ACHN (cell line): ENCODE results near the gene CASKIN1.

ENCODE experiments used
- DNase-seq: peaks from one replicate; pipeline ENCODE4 v3.0.0-alpha.2; 2015
- in situ Hi-C: cut with HindIII; loops from 2 replicates; pipeline ENCODE4 v1.10.0; 2017; ENCODE audit warnings: low sequenced_read_pairs, low pct_ligation_motif_present, low pct_unique_long_range_greater_than_20kb

Gene CASKIN1

DNA sequence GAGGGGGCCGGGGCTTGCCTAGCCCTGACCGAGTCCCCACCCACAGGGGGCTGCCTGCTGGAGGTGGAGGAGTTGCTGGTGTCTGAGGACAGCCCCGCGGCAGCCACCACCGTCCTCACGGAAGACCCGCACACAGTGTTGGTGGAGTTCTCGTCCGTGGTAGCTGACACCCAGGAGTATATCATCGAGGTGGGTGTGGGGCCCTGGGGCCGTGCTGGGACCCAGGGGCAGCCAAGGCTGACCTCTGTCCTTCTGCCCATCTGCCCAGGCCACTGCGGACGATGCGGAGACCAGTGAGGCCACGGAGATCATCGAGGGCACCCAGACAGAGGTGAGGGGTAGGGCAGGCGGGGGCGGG, 38.4 kb upstream of the CASKIN1 start:
- in situ Hi-C loops, result no loop called here
- DNase-seq, result no peak

DNA sequence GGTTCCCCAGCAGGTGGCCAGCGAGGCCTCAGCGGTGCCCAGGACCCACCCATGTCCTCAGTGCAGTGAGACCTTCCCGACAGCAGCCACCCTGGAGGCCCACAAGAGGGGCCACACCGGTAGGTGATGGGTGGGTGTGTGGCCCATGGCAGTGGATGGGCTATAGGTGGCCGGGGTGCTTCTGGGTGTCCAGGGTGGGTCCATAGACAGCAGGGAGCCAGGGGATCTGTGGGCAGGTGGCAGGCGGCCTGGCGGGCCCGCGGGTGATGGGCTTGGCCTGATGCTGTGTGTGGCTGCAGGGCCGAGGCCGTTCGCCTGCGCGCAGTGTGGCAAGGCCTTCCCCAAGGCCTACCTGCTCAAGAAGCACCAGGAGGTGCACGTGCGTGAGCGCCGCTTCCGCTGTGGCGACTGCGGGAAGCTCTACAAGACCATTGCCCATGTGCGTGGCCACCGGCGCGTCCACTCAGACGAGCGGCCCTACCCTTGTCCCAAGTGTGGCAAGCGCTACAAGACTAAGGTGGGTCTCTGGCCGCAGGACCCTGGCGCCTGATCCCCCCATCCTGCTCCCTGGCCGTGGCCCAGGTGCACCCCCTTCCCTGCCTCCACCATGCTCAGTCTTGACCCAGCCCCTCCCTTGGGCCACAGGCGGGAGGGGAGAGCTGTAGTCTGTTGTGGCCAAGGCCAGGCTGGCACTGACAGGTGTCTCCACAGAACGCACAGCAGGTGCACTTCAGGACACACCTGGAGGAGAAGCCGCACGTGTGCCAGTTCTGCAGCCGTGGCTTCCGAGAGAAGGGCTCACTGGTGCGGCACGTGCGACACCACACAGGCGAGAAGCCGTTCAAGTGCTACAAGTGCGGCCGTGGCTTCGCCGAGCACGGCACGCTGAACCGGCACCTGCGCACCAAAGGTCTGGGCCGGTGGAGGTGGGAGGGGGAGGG, 37.7 kb upstream of the CASKIN1 start:
- DNase-seq, result no peak
- in situ Hi-C loops, result no loop called here

DNA sequence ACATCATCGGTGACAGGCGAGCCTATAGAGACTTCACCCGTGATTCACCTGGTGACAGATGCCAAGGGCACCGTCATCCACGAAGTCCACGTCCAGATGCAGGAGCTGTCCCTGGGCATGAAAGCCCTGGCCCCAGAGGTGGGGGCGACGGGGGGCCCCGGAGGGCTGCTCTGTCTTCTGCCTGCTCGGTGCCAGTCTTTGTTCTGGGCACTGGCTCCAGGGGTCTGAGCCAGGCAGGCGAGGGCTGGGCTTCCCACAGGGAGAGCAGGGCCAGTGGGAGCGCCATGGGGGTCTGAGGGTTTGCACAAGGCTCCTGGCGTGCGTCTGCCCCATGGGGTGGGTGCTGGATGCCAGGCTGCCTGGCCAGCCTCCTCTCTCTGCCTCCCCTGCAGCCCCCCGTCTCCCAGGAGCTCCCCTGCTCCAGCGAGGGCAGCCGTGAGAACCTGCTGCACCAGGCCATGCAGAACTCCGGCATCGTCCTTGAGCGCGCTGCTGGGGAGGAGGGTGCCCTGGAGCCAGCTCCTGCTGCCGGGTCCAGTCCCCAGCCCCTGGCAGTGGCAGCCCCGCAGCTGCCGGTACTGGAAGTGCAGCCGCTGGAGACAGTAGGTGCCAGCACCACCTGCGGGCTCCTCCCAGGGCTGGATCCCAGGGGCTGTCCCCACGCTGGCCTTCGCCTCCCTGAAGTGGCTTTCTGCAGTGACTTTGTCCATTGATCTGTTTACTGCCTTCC, 36.8 kb upstream of the CASKIN1 start:
- in situ Hi-C loops, result no loop called here
- no peak for DNase-seq

DNA sequence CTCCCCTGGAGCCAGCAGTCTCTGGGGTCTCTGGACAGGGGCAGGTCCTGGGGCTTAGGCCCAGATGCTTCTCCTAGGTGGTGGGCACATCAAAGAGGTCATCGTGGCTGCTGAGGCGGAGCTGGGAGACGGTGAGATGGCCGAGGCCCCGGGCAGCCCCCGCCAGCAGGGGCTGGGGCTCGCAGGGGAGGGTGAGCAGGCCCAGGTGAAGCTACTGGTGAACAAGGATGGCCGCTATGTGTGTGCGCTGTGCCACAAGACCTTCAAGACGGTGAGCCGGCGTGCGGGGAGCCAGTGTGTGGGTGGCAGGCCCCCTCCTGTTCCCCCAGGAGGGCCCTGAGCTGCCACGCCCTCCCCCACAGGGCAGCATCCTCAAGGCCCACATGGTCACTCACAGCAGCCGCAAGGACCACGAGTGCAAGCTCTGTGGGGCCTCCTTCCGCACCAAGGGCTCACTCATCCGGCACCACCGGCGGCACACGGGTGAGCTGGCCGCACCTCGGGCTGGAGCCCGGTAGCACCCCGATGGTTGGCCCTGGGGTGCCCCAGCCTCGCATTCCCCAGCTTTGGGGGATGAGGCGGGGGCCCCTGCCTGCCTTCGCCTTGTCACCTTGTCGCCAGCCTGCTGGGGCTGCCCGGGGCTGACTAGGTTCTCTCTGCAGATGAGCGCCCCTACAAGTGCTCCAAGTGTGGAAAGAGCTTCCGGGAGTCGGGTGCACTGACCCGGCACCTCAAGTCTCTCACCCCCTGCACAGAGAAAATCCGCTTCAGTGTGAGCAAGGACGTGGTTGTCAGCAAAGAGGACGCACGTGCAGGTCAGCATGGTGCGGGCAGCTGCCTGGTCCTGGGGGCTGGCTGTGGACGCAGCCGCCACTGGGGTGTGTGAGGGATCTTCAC, 35.9 kb upstream of the CASKIN1 start:
- DNase-seq, result no peak
- in situ Hi-C loops, result no loop called here

DNA sequence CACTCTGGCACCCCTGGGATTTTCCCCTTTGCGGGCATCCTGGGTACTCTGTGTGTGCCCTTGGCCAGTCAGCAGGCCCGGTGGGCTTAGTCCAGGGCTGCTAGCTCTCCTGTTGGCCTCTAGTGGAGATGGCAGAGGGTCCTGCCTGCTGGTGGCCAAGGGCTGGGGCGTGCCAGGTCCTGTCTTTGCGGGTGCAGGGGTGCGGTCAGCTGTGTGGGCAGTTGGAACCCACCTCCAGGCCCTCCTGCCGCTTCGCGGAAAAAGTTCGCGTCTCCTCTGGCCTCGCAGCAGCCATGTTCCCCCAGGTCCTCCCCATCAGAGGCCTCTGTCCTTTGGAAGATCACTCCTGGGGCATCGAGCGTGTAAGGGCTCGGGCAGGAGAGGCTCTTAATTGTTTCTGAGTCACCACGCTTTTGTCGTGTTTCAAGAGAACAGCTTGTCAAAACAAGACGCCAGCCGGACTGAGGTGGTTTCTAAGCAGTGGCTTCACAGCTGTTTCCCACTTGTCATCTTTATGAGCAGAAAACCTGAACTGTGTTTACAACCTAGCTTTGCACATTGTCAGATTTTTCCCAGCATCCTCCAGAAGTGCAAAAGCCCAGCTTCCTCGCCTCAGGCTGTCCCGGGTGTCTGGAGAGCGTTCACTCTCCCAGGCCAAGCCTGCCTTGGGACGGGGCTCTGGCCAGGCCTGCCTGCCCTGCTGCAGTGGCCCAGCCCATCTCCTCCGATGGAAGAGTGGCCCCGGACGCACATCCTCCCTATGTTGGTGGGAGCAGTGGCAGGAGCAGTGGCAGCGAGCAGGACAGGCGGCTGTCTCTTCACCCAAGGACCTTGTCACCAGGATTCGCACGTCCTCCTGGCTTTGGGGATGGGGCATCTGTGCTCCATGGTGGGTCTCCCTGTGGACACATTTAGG, 34.9 kb upstream of the CASKIN1 start:
- in situ Hi-C loops, result no loop called here
- DNase-seq, result no peak

DNA sequence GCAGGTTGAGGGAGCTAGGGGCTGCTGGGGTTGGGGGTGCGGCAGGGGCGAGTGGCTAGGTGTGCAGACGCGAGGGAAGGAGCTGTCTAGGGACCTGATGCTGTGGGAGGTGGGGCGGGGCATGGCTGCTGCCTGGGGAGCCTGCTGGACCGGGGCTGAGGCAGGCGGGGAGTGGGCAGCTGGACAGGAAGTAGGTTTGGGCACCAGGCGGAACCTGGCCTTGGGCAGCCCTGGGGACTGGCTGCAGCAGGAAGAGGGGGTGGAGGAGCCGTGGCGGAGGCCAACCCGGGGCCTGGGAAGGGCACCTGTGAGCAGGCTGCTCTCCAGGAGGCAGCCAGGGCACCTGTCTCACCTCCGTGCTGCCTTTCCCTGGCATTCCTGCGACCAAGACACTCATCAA, 34.0 kb upstream of the CASKIN1 start:
- in situ Hi-C loops, result no loop called here
- DNase-seq, result no peak

DNA sequence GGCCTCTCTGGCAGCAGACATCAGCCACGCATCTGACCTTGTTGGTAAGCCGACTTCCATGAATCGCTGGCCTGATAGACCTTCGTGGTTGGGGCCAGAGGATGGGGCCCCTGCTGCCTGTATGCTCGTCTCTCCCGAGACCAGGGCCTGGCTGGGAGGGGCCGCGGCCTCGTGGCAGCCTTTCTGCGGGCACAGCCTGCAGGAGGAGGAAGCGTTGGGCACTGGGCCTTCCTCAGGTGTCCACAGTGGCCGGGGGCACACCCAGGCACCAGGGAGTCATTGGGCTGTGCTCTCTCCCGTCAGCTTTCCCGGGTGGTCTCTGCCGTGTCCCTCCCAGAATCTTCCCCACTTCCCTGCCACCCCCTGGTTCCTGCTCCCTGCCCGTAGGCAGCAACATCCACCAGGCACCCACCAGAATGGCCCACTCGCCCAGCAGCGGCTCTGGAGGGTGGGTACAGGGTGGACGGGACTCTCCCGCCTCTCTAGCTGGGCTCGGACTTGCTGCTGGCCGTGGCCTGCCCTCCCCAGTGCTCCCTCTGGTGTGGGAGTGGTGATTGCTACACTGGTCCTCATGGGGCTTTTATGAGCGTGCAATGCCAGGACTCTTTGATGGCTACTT, 33.3 kb upstream of the CASKIN1 start:
- in situ Hi-C loops, result no loop called here
- no peak for DNase-seq

DNA sequence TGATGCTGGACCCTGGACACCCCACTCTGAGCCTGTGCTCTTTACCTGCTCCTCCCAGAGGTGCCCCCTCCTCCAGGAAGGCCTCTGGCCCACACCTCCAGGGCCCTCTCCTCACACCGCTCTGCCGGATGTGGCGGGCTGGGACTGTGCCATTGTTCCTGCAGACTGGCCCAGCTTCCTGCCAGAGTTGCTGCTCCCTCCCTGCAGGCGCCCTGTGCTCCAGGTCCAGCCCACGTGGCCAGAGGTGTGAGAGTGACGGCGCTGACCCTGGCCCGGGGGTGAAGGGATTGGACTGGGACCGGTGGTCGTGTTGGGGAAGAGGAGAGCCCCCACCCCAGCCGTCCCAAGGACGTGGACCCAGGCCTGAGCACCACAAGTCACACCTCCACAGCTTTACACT, 32.7 kb upstream of the CASKIN1 start:
- DNase-seq, result no peak
- in situ Hi-C loops, result no loop called here

DNA sequence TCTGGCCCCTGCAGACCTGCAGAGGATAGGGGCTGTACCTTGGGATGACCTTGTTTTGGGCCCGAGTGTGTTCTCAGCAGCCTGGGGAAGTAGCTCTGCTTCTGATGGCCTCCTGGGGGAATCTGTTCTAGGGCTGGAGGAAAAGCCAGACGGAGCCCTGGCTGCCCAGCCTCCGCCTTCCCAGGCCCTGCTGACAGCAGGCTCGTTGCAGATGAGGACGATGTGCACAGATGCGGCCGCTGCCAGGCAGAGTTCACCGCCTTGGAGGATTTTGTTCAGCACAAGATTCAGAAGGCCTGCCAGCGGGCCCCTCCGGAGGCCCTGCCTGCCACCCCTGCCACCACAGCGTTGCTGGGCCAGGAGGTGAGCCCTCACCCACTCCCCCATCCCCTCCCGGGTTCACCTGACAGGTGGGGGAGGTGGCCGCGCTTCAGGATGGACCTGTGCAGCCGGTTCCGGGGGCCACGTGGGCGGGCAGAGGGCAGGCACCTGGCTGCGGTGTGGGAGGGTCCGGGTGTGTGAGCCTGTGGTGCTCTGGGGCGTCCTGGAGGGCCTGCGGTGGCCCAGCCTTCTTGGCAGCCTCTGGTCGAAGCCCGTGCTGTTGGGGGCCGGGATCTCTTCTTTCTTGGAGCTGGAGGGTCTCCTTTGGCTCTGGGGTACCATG, 31.9 kb upstream of the CASKIN1 start:
- in situ Hi-C loops, result no loop called here
- DNase-seq, result no peak

DNA sequence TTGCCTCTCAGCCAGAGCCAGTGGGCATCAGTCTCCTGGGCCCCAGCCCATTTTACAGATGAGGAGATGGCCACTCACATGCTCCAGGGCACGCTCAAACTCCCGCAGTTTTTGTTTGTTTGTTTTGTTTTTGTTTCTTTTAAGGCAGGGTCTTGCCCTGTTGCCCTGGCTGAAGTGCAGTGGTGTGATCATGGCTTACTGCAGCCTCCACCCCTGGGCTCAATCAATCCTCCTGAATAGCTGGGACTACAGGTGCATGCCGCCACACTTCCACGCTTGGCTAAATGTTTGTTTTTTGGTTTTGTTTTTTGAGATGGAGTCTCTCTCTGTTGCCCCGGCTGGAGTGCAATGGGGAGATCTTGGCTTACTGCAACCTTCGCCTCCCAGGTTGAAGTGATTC, 30.5 kb upstream of the CASKIN1 start:
- in situ Hi-C loops, result no loop called here
- DNase-seq, result no peak

DNA sequence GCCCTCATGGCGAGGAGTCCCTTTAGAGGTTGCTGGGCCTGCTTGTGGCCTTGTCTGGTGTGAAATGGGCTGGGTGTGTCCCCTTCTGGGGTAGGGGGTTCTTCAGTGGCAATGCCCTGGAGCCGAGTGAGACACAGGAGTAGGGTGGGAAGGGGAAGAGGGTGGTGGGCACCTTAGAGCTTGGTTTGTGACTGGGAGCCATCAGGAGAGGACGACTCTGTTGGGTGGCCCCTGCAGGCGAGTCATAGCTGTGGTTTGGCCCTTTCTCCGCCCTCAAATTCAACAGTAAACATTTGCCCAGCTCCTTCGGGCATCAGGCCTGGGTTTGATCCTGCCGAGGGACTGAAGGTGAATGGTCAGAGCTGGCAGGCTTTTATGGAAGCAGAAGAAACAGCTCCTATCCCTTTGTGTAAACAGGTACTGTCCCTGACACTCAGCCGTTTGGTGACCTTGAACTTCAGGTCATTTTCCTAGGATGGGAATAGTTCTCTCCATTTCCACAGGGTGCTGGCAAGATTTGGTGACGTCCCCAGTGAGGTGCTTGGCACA, 29.9 kb upstream of the CASKIN1 start:
- in situ Hi-C loops, result no loop called here
- DNase-seq, result peak; percentile 60

DNA sequence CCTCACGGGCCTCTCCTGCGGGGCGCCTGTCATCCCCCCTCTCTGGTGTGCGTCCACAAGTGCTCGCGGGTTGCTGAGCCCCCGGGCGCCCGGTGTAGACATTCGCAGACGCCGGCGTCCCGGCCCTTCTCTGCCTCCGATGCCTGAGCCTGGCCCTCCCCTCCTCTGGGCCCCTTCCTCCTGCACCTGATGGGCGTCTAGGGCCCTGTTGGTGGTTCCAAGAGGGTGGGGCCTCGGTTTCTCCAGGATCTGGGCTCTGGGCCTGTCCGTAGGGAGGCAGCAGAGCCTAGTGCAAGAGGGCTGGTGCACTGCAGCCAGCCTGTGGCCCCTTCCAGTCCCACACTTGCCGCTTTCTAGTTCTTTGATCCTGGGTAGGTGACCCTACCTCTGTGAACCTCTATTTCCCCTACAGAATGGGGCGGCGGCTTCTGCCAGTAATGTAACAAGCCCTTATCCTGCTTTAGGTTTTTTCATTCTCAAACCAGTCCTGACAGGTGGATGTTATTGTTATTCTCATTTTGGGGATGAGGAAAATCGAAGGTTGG, 27.6 kb upstream of the CASKIN1 start:
- peak; percentile 65 for DNase-seq
- in situ Hi-C loops, result no loop called here

DNA sequence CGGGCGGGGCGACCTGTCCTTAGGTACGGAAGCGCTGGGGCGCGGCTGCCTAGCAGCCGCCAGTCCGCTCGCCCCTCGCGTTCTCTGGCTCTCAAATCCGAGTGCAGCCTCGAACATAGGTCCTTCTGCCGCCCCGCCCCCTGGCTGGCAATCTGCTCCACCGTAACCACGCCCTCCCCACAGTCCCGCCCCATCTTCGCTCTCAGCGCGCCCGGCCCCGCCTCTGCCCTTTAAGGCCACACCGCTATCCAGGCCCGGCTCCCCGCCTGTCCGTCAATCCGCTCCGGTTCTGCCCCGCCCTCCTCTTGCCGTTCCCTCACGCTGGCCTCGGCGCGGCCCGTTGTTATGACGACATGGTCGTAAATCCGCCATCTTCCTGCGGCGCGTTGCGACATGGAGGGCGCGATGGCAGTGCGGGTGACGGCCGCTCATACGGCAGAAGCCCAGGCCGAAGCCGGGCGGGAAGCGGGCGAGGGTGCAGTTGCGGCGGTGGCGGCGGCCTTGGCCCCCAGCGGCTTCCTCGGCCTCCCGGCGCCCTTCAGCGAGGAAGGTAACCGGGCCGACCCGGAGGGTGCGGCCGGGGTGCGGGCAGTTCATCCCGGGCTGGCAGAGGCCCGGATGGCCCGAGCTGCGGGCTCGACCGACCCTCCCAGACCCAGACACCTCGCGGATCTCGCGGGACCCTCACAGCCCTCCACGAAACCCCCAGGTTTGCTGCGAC, 27.0 kb upstream of the CASKIN1 start, which contains the start of gene E4F1:
Gene E4F1, plus strand, starts transcription at position 371 of the 721 bp plus-strand sequence. Its CDS starts 23 bp downstream, at position 394.
- in situ Hi-C loops, result no loop called here
- peak; percentile 100 for DNase-seq

DNA sequence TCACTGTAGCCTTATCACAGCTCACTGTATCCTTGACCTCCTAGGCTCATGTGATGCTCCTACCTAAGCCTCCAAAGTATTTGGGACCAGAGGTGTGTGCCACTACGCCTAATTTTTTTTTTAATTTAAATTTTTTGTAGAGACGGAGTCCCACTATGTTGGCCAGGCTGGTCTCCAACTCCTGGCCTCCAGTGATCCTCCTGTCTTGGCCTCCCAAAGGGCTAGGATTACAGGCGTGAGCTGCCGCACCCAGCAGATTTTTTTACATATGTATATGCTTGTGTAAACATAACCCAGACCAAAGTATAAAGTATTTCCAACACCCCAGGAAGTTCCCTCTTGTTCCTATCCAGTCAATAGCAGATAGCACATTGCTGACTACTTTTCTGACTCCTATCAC, 19.9 kb upstream of the CASKIN1 start:
- in situ Hi-C loops, result no loop called here
- no peak for DNase-seq

DNA sequence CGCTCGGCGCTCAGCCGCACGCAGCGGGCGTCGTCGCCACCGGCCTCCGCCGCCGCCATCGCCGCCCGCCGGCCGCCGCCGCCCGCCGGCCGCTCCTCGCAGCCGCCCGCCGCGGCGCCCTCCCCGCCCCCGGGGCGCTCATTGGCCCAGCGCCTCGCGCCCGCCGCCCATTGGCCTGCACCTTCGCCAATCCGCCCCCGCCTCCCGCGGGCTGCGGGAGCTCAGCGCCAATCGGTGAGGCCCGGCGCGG, 18.2 kb upstream of the CASKIN1 start, which contains the start of gene PGP:
Gene PGP, minus strand, starts transcription at position 122 of the 250 bp plus-strand sequence. Its CDS starts 63 bp downstream, at position 59.
- DNase-seq, result no peak
- in situ Hi-C loops, result no loop called here
